ENCODE measurements around the gene CTBP2.
"Not testable (repeated sequence)": the region's sequence is repeated elsewhere in the genome, so short reads cannot be mapped to it uniquely, and the experiment has no call there.

CTBP2 gene

DNA sequence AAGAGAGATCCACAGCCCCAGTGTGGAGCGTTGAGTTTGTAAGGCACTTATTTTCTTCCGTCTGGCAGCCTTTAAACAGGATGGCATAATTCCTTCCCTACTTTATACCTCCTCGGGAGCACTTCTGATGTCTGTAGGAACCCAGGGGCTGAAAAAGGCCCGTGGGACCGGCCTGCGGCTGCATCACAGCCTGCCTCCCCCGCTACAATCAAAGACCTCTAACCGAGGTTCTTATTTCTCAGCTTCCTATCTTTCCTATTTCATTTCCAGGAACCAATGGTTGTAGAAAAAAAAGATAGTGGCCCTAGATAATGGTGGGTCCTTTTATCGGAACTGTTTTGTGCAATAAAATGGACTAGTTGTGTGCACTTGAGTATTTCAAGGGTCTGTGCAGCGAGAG is 4.1 kb upstream of the CTBP2 start:
- no peak for DNase-seq (ENCODE audit: low read depth)
- no peak overlapping the region for H3K4me3 ChIP-seq (ENCODE audit: low read depth, low read length)
- TF ChIP-seq, protein P1, sequence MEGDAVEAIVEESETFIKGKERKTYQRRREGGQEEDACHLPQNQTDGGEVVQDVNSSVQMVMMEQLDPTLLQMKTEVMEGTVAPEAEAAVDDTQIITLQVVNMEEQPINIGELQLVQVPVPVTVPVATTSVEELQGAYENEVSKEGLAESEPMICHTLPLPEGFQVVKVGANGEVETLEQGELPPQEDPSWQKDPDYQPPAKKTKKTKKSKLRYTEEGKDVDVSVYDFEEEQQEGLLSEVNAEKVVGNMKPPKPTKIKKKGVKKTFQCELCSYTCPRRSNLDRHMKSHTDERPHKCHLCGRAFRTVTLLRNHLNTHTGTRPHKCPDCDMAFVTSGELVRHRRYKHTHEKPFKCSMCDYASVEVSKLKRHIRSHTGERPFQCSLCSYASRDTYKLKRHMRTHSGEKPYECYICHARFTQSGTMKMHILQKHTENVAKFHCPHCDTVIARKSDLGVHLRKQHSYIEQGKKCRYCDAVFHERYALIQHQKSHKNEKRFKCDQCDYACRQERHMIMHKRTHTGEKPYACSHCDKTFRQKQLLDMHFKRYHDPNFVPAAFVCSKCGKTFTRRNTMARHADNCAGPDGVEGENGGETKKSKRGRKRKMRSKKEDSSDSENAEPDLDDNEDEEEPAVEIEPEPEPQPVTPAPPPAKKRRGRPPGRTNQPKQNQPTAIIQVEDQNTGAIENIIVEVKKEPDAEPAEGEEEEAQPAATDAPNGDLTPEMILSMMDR (IDR thresholded peaks at IDR 0.05; ENCODE audit: low read depth, low read length, missing control alignments), result no peak

DNA sequence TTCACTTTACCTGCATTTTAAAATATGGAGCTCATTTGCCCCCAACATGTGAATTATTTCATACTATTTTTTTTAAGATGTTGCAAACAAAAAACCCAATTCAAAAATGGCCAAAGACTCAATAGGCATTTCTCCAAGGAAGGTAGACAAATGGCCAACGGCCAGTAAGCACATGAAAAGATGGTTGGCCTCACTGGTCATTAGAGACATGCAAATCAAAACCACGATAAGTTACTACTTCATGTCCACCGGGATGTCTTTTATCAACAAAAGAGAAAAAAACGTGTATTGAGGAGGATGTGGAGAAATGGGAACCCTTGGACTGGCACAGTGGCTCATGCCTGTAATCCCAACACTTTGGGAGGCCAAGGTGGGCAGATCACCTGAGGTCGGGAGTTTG is 3.4 kb upstream of the CTBP2 start:
- H3K4me3 ChIP-seq (ENCODE audit: low read depth, low read length), result no peak overlapping the region
- DNase-seq (ENCODE audit: low read depth), result no peak
- TF ChIP-seq, protein P1 (IDR thresholded peaks at IDR 0.05; ENCODE audit: low read depth, low read length, missing control alignments), result no peak

DNA sequence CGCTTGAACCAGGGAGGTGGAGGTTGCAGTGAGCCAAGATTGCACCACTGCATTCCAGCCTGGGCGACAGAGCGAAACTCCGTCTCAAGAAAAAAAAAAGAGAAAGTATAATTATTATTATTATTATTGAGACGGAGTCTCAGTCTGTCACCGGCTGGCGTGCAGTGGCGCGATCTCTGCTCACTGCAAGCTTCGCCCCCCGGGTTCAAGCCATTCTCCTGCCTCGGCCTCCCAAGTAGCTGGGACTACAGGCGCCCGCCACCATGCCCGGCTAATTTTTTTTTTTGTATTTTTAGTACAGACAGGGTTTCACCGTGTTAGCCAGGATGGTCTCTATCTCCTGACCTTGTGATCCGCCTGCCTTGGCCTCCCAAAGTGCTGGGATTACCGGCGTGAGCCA is 2.9 kb upstream of the CTBP2 start:
- H3K4me3 ChIP-seq (ENCODE audit: low read depth, low read length), result not testable (repeated sequence)

DNA sequence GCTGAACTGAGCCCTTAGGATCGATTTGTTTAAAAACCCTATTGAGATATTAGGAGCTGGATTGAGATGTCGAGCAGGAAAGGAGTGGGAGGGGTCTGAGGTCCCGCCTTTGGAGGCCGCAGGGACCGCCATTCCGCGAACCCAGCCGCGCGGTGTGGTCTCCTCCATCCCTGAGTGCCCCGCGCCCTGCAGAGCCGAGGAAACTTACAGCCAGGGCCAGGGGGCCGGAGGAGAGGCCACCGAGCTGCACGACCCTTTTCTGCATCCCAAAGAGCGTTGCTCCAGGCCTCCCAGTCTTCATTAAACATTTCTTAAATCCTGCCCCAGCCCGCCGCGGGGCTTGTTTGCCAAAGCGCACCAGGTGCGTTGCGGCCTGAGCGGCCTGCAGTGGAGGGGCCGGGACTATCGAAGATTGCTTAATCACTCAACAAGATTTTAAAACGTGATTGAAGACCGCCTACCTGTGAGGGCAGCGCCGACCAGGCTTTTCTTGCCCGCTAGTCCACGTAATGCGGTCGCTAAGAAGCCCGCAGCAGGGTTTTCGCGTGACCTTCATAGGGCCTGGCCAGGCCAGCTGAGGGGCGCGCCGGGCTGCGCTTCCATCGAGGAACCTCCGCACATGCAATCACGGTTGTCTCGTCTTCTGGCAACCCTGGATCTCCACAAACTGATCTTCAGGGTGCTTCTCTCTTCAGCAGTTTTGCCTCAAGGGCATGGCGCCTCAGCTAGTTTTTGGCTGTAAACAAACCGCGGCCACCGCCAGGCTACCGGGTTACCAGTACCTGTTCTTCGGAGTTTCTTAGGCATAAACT is 2.0 kb upstream of the CTBP2 start:
- no peak for DNase-seq (ENCODE audit: low read depth)
- no peak overlapping the region for H3K4me3 ChIP-seq (ENCODE audit: low read depth, low read length)
- TF ChIP-seq, protein P1 (IDR thresholded peaks at IDR 0.05; ENCODE audit: low read depth, low read length, missing control alignments), result no peak

More for the DNA sequence above, 2.9 kb upstream of the CTBP2 start:
- not testable (repeated sequence) for DNase-seq (ENCODE audit: low read depth)

DNA sequence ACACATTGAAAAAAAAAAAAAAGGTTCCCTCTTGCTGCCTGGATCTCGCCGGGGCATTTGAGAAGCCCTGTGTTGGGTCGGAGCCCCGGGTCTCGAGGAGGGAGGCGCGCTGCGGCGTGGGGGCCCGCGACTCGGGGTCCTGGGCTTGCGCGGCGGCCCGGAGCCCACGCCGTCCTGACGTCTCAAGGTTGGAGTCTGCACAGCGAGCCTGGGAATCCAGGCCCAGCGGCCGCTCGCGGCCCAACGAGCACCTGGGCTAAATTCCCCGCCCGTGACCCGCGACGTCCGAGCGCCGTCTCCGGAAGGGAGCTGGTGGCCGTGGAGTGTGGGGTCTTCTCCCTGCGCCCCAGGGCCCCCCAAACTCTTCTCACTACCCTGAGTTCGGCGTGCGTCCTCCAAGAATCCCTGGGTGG is 1.4 kb upstream of the CTBP2 start:
- no peak for DNase-seq (ENCODE audit: low read depth)
- H3K4me3 ChIP-seq (ENCODE audit: low read depth, low read length), result no peak overlapping the region
- TF ChIP-seq, protein P1 (IDR thresholded peaks at IDR 0.05; ENCODE audit: low read depth, low read length, missing control alignments), result no peak

DNA sequence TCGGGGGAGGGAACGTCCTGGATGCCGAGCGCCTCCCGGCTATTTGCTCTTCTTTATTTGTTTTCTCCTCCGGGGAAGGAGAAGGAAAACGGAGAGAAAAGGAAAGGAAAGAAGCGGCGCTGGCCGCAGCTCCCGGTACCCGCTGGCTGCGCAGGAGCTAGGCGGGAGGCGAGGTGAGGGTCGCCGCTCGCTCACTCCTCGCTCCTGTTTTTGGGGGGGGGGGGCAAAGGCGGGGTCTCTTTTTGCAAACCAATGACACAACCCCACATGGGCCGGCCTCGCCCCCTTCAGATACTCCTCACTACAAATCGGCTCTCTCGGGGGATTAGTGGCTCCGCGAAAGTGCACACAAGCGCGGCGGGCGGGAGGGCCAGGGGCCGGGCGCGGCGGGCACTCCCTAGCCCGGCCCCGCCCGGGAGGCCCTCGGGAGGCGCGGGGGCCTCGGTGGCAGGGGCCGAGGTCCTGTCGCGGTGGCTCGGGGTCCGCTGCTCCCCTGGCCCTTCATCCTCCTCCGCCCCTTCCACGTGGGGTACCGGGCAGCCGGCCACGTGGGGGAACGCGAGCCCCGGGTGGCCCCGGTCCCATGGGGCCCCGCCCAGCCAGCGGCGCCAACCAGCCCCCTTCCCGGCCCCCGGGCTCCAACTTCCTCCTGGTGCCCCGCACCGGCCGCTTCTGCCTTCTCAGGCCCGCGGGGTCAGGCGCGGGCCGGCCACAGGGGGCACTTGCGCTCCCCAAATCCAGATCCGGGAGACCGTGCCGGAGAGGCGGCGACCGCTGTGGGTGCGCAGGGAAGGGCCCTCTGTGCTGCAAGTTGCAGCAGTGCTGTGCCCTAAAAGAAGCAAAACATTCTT is 718 bp upstream of the CTBP2 start:
- peak overlapping the region; percentile 23; the same call in 1 of the 2 replicates for H3K4me3 ChIP-seq (ENCODE audit: low read depth, low read length)
- DNase-seq (ENCODE audit: low read depth), result no peak
- TF ChIP-seq, protein P1 (IDR thresholded peaks at IDR 0.05; ENCODE audit: low read depth, low read length, missing control alignments), result no peak

DNA sequence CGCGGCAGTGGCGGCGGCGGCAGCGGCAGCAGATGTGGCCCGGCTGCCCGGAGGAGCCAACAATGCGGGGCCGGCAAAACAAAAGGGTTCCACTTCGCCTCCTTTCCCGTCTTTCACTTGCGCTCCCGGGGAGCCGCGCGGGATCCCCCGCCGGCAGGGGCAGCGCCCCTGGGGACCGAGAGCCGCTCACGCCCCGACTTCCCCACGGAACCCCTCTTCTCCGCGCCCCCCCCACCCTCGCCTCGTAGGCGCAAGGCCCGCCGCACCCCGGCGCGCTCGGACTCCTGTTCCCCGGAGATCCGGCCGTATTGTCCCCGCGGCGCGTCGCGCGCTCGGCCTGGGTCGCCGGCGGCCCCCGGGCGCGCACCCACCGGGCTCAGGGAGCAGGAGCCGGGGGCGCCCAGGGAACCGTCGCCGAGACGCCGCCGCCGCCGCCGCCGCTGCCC is 854 bp downstream of the CTBP2 start:
- no peak for DNase-seq (ENCODE audit: low read depth)
- TF ChIP-seq, protein P1 (IDR thresholded peaks at IDR 0.05; ENCODE audit: low read depth, low read length, missing control alignments), result no peak
- H3K4me3 ChIP-seq (ENCODE audit: low read depth, low read length), result peak overlapping the region; percentile 51

Data from GM12864 (cell line).